NCI-H82 treated with DMSO at 0.1 percent for 48 hours (cell line): ENCODE measurements around the gene HSPB9.

Experiments
- DNase-seq: peaks from one replicate; lab custom pipeline; 2025; ENCODE audit not compliant: unreplicated experiment; lab: John Stamatoyannopoulos, UW

The HSPB9 gene, protein sequence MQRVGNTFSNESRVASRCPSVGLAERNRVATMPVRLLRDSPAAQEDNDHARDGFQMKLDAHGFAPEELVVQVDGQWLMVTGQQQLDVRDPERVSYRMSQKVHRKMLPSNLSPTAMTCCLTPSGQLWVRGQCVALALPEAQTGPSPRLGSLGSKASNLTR

GRCh38 chr17:42122371-42123303 lies at the start of gene HSPB9:
TSS of gene HSPB9 (plus strand) at chr17:42122804. CDS start at chr17:42122851, 47 bp downstream.
- peak; percentile 63 for DNase-seq

- no peak for DNase-seq
Observed at GRCh38 chr17:42075789-42076188, 46.8 kb upstream of the HSPB9 start.

DNA sequence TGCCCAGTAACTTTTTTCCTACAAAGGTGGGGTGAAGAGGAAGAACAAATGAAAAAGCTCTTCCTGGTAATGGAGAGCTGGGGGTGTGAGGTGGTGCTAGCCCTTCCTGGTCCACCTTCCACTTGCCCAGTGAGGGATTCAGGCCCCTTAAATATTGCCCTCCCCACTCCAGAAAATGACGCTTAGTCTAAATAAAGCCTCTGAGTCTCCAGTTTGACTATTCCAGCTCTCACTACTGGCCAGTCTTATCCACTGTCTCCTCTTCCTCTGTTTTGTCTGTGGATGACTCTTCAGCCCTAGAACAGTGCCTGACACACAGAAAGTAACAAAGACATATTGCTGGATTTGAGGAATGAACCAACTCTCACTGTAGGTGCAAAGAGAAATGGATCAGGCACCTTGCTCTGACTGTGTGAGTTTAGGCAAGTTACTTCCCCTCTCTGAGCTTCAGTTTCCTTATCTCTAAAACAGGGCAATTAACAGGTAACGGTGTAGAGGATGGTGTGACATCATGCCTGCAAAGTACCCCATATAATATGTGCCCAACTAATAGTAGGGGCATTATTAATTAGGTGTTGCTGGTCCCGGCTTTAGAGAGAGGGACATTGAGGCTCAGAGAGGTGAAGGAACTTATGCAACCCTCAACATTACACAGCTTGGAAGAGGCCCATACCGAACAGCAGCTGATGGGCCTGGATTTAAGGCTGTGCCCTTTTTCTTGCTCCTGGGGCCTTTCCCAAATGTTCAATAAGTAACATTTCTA lies 45.6 kb upstream of the HSPB9 start:
- no peak for DNase-seq

GRCh38 chr17:42077755-42078154 lies 44.8 kb upstream of the HSPB9 start:
- DNase-seq, result no peak

- DNase-seq, result no peak
Observed at GRCh38 chr17:42078396-42079043, 44.1 kb upstream of the HSPB9 start.

DNA sequence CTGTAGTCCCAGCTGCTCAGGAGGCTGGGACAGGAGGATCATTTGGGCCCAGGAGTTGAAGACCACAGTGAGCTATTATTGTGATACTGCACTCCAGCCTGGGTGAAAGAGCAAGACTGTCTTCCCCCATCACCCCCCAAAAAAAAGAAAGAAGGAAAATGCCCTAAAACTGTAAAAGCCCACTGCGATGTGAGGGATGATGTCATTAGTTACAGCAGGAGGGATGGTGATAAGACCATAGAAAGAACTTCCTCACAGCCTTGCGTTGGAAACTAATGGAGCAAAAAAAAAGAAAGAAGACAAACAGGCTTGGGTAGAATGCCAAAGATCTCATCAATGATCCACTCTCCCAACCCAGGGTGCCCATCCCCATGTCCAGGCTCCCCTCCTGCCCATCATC lies 43.1 kb upstream of the HSPB9 start:
- no peak for DNase-seq

- no peak for DNase-seq
Observed at GRCh38 chr17:42081516-42082129, 41.0 kb upstream of the HSPB9 start.

DNA sequence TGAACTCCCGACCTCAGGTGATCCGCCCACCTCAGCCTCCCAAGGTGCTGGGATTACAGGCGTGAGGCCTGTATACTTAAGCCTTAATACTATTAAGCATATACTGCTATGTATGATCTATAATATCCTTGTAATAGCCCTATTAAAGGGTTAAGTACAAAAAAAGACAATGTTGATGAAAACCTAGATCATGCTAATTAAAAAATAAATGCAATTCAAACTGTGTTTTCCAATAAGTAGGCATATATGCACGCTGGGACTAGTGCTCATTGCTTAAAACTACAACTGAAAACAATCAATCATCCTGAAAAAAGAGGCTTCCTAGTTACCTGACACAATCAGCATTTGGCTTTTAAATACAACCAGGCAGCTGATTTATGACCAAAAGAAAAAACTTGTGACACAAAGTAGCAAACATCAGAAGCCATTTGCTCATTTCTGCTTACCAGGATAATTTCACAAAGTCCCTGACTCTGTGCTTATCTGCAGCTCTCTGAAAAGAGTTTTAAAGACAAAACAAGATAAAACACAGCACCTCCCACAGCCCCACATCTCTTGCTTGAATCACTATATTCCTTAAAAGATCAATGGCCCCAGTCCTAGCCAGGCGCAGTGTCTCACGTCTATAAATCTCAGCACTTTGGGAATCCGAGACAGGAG lies 35.4 kb upstream of the HSPB9 start:
- no peak for DNase-seq

GRCh38 chr17:42087736-42088705 lies 34.6 kb upstream of the HSPB9 start:
- no peak for DNase-seq

GRCh38 chr17:42088736-42089135 lies 33.9 kb upstream of the HSPB9 start:
- DNase-seq, result no peak

- DNase-seq, result no peak
Observed at GRCh38 chr17:42090964-42091790, 31.4 kb upstream of the HSPB9 start.

GRCh38 chr17:42092939-42093338 lies 29.7 kb upstream of the HSPB9 start:
- no peak for DNase-seq

- DNase-seq, result no peak
Observed at GRCh38 chr17:42094375-42095069, 28.1 kb upstream of the HSPB9 start.

DNA sequence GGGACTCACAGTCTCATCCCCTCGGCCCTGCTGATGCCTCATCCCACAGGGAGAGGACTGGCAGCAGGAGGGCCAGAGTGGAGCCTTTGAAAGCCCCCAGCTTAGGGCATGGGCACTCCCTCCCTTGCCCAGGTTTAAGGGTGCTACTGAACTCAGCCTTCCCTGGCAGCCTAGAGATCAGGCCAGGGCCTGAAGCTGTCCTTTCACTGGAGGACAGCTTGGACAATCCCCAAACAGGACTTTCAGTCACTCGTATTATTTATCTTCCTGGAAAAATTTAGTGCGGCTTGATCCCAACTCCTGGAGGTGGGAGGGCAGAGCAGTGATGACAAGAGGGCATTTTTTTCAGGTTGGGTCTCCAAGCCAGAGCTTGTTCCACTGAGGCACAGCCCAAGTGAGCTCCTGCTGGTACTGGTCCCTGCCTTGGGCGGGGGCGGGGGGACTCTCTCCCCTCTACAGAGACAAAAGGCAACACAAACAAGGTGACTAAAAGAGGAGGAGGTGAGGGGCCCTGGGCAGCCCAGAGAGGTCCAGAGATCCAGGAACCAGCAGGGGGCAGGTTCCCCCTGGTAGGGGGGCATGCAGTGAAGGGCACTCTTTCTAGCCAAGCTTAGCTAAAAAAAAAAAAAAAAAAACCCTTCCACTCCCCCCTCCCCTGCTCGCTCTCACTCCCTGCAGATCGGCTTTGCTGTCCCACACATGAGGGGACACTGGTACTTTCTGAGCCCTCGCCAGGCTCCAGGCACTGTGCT lies 26.1 kb upstream of the HSPB9 start:
- DNase-seq, result no peak

GRCh38 chr17:42097691-42098631 lies 24.6 kb upstream of the HSPB9 start, which contains the start of gene ZNF385C:
TSS of gene ZNF385C (minus strand) at chr17:42098473. CDS start at chr17:42063056, 35,417 bp downstream.
- no peak for DNase-seq
